DMS153 (cell line): ENCODE results near the gene PNPLA2.
A peak's percentile ranks its signal among the peaks of the same experiment; 100 is the strongest.

Experiments used
- DNase-seq: peaks from one replicate; lab custom pipeline; 2025; lab: John Stamatoyannopoulos, UW

Gene PNPLA2

GRCh38 chr11:818396-819128, at the start of gene PNPLA2:
TSS of gene PNPLA2 (plus strand) at chr11:818914. CDS start at chr11:819719, 805 bp downstream.
- no peak for DNase-seq

GRCh38 chr11:769887-770641, 48.6 kb upstream of the PNPLA2 start:
- DNase-seq, result no peak

GRCh38 chr11:770642-771616, 47.8 kb upstream of the PNPLA2 start:
- DNase-seq, result no peak

GRCh38 chr11:771617-772204, 47.0 kb upstream of the PNPLA2 start:
- DNase-seq, result no peak

GRCh38 chr11:772429-773390, 46.0 kb upstream of the PNPLA2 start:
- no peak for DNase-seq

- DNase-seq, result no peak
Measured at GRCh38 chr11:773425-773824, 45.3 kb upstream of the PNPLA2 start.

- no peak for DNase-seq
Measured at GRCh38 chr11:773830-774229, 44.9 kb upstream of the PNPLA2 start.

GRCh38 chr11:774873-775592, 43.7 kb upstream of the PNPLA2 start:
- no peak for DNase-seq

GRCh38 chr11:776263-776560, 42.5 kb upstream of the PNPLA2 start:
- DNase-seq, result no peak

GRCh38 chr11:776561-777287, 42.0 kb upstream of the PNPLA2 start:
- DNase-seq, result no peak

GRCh38 chr11:777288-778255, 41.1 kb upstream of the PNPLA2 start, which contains the start of gene GATD1:
TSS of gene GATD1 (minus strand) at chr11:777487. CDS start at chr11:777462, 25 bp downstream.
- peak; percentile 40 for DNase-seq

GRCh38 chr11:778976-779954, 39.4 kb upstream of the PNPLA2 start:
- no peak for DNase-seq

GRCh38 chr11:779955-780532, 38.7 kb upstream of the PNPLA2 start:
- no peak for DNase-seq

GRCh38 chr11:782264-783174, 36.2 kb upstream of the PNPLA2 start:
- DNase-seq, result no peak

- peak; percentile 54 for DNase-seq
Measured at GRCh38 chr11:783581-784015, 35.1 kb upstream of the PNPLA2 start.
